ENCODE data around the gene COL6A5. TPM values are rescaled to one million over a fixed set of nuclear protein-coding genes. Genes with fewer than 3 reads are reported as not detected.

COL6A5 gene
- total RNA-seq, 1 experiment from 2014 or later, result not detected

DNA sequence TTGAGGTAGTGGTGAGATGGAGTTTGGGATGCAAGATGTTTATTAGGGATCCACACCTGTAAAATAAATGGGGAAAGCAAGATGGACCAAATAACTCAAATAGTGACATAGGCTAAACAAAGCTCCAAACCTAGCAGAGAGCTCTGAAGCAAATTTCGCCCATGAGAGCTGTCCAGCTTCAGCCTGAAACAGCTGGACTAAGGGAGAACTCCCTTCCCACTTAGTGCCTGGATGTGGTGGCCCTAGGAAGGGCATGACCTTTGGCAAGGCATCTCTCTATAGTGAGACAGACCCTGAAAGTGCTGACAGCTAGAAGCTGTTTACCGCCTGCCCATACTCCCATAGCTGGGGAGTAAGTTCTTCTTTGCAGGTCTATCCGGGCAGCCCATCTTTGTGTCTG lies 48.1 kb downstream of the COL6A5 start:
- H3K4me1 Mint-ChIP-seq (ENCODE audit: insufficient read depth, unreplicated experiment), result peaks cover 6% of the 10 kb centered on the region
- CTCF ChIA-PET, result interaction anchor here (0.6 to 1.2 kb wide), 3 partner anchors 16 to 80 kb away, joined by 3 read pairs; no protein-coding TSS in a partner anchor
- no peak overlapping the region for H3K4me3 Mint-ChIP-seq (ENCODE audit: unreplicated experiment)
- no TSS peak for BruUV-seq (replicated peaks)
- no peaks in the 10 kb centered on the region for H3K9me3 Mint-ChIP-seq (ENCODE audit: unreplicated experiment)
- H3K27ac Mint-ChIP-seq (ENCODE audit: low read depth, unreplicated experiment), result no peak overlapping the region
- DNase-seq (ENCODE audit: unreplicated experiment), result no peak
- TF ChIP-seq CTCF (IDR thresholded peaks at IDR 0.05; ENCODE audit: unreplicated experiment), result no peak
- intact Hi-C loops (cut with micrococcal nuclease), result no loop called here
- POLR2A ChIA-PET, result no interaction called here
- no peaks in the 10 kb centered on the region for H3K36me3 Mint-ChIP-seq (ENCODE audit: insufficient read depth, unreplicated experiment)
- H3K27me3 Mint-ChIP-seq (ENCODE audit: insufficient read depth, unreplicated experiment), result no peaks in the 10 kb centered on the region

DNA sequence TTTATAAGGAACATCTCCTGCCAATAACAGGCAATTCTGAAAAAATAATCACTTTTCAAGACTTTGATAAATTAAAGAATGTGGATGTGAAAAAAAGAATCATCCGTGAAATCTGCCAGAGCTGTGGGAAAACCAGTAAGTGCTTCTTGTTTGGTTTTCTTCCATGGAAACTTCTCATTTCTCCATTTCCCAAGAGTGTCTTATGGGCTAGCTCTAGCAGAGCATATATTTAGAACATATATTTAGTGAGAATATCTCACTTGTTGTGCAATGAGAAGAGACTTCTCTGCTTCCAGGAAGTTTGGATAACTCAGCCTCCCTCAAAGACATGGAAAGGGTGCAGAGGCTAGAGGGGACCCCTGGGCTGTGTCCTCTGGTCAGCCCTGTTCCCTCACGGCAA lies 49.9 kb downstream of the COL6A5 start:
- Mint-ChIP-seq H3K36me3 (ENCODE audit: insufficient read depth, unreplicated experiment) (no peaks in the 10 kb centered on the region), H3K9me3 (ENCODE audit: unreplicated experiment) (peaks cover 7% of the 10 kb centered on the region), H3K27ac (ENCODE audit: low read depth, unreplicated experiment) (no peak overlapping the region), H3K4me1 (ENCODE audit: insufficient read depth, unreplicated experiment) (peaks cover 6% of the 10 kb centered on the region), H3K4me3 (ENCODE audit: unreplicated experiment) (no peak overlapping the region), H3K27me3 (ENCODE audit: insufficient read depth, unreplicated experiment) (peaks cover 9% of the 10 kb centered on the region)
- ChIA-PET CTCF (interaction anchor here (0.5 kb wide), 1 partner anchor 119 kb away, joined by 3 read pairs; no protein-coding TSS in a partner anchor), POLR2A (no interaction called here)
- no peak for TF ChIP-seq CTCF (IDR thresholded peaks at IDR 0.05; ENCODE audit: unreplicated experiment)
- no TSS peak for BruUV-seq (replicated peaks)
- DNase-seq (ENCODE audit: unreplicated experiment), result no peak
- intact Hi-C loops (cut with micrococcal nuclease), result no loop called here

DNA sequence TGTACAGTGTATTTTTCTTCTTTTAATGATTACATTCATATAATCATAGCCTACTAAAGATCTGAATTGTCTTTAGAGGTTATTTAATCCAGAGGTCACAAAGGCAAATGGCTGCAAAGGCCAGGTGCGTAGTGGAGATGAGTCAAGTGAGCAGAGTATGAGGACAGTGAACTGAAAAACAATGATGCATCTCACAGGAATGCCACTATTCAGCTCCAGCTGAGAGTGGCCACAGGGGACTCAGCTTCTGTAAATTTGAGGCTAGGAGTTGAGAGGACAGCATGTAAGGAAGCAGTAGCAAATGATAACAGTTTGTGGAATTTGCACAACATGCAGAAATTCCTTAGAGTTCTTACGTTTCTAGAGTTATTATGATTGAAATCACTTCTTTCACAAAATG lies 50.4 kb downstream of the COL6A5 start:
- peak; percentile 51 for DNase-seq (ENCODE audit: unreplicated experiment)

DNA sequence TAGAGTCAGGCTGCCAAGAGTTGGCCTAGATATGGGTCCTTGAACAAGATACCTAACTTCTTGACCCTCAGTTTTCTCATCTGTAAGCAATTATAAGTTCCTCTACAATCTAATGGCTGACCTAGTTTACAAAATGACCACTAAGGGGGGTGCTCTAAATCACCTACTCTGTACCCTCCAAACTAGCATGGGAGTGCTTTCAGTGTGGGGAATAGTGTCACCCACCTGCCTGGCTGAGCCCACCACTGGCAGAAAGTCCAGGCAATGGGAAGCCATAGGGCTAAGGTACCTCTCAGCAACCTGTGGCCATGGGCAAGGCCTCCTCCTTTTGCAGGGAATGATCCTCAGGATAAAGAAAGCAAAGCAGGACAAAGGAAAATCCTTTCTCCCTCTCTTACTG lies 58.9 kb downstream of the COL6A5 start:
- CTCF ChIA-PET, result no interaction called here
- BruUV-seq (replicated peaks), result no TSS peak

More for the DNA sequence above, 50.4 kb downstream of the COL6A5 start:
- Mint-ChIP-seq H3K36me3 (ENCODE audit: insufficient read depth, unreplicated experiment) (no peaks in the 10 kb centered on the region), H3K9me3 (ENCODE audit: unreplicated experiment) (peaks cover 7% of the 10 kb centered on the region), H3K27ac (ENCODE audit: low read depth, unreplicated experiment) (no peak overlapping the region), H3K4me1 (ENCODE audit: insufficient read depth, unreplicated experiment) (peaks cover 6% of the 10 kb centered on the region), H3K4me3 (ENCODE audit: unreplicated experiment) (no peak overlapping the region), H3K27me3 (ENCODE audit: insufficient read depth, unreplicated experiment) (peaks cover 11% of the 10 kb centered on the region)
- POLR2A ChIA-PET, result no interaction called here
- CTCF ChIA-PET, result interaction anchor here (0.5 kb wide), 1 partner anchor 120 kb away, joined by 3 read pairs; no protein-coding TSS in a partner anchor
- intact Hi-C loops (cut with micrococcal nuclease), result no loop called here
- no TSS peak for BruUV-seq (replicated peaks)
- no peak for TF ChIP-seq CTCF (IDR thresholded peaks at IDR 0.05; ENCODE audit: unreplicated experiment)

More for the DNA sequence above, 58.9 kb downstream of the COL6A5 start:
- no peaks in the 10 kb centered on the region for H3K36me3 Mint-ChIP-seq (ENCODE audit: insufficient read depth, unreplicated experiment)
- intact Hi-C loops (cut with micrococcal nuclease), result no loop called here
- H3K9me3 Mint-ChIP-seq (ENCODE audit: unreplicated experiment), result peaks cover 26% of the 10 kb centered on the region
- POLR2A ChIA-PET, result no interaction called here
- H3K4me1 Mint-ChIP-seq (ENCODE audit: insufficient read depth, unreplicated experiment), result no peaks in the 10 kb centered on the region
- no peak for TF ChIP-seq CTCF (IDR thresholded peaks at IDR 0.05; ENCODE audit: unreplicated experiment)
- H3K27ac Mint-ChIP-seq (ENCODE audit: low read depth, unreplicated experiment), result no peak overlapping the region
- DNase-seq (ENCODE audit: unreplicated experiment), result no peak
- peaks cover 11% of the 10 kb centered on the region for H3K27me3 Mint-ChIP-seq (ENCODE audit: insufficient read depth, unreplicated experiment)
- no peak overlapping the region for H3K4me3 Mint-ChIP-seq (ENCODE audit: unreplicated experiment)
